ENCODE measurements around the gene DDX21.

DNA sequence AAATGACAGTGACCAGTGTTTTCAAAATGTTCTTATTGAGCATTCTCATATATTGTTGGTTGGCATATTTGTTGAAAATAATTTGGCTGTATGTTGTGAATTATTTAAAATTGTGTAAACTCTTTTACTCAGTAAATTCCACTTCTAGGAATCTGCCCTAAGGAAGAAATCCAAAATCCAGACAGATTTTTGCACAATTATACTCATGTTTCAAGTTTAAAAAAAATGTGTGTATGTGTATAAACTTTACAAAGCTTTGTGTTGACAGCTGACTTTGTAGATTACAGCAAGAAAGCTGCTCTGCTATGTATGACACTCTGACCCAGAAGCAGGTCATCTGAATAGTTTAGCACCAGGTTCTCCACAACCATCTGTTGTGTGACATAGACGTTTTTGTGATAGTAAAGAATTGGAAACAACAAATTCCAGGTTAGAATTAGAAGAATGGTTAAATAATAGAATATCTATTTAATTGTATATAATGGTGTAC lies 54.2 kb downstream of the DDX21 start:
- TF ChIP-seq EZH2 (IDR thresholded peaks at IDR 0.05), result no peak
- no peak for TF ChIP-seq POLR2AphosphoS5 (IDR thresholded peaks at IDR 0.05; ENCODE audit: borderline replicate concordance, low read depth, low read length)
